Measurements from ENCODE around the gene MPC1. TPM values are rescaled to one million over a fixed set of nuclear protein-coding genes. Genes with fewer than 3 reads are reported as not detected.

MPC1 gene
- total RNA-seq, 2 donors from 2014 or later, result 93.7 to 144 TPM

- intact Hi-C loops (cut with DNase I), result no loop called here
- no peak overlapping the region for H3K4me3 ChIP-seq
- TF ChIP-seq, protein P1, sequence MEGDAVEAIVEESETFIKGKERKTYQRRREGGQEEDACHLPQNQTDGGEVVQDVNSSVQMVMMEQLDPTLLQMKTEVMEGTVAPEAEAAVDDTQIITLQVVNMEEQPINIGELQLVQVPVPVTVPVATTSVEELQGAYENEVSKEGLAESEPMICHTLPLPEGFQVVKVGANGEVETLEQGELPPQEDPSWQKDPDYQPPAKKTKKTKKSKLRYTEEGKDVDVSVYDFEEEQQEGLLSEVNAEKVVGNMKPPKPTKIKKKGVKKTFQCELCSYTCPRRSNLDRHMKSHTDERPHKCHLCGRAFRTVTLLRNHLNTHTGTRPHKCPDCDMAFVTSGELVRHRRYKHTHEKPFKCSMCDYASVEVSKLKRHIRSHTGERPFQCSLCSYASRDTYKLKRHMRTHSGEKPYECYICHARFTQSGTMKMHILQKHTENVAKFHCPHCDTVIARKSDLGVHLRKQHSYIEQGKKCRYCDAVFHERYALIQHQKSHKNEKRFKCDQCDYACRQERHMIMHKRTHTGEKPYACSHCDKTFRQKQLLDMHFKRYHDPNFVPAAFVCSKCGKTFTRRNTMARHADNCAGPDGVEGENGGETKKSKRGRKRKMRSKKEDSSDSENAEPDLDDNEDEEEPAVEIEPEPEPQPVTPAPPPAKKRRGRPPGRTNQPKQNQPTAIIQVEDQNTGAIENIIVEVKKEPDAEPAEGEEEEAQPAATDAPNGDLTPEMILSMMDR (IDR thresholded peaks at IDR 0.05), result no peak
- DNase-seq, result no peak
- H3K9ac ChIP-seq (ENCODE audit: low read depth in 2 of 2, low read length in 2 of 2), result no peak overlapping the region
- no peak overlapping the region for H3K27ac ChIP-seq
- H3K27me3 ChIP-seq, result no peaks in the 10 kb centered on the region
- H3K9me3 ChIP-seq, result no peaks in the 10 kb centered on the region
- H3K4me1 ChIP-seq, result no peaks in the 10 kb centered on the region
- H3K36me3 ChIP-seq, result no peaks in the 10 kb centered on the region
Observed at GRCh38 chr6:166418691-166419143, 36.0 kb upstream of the MPC1 start.

DNA sequence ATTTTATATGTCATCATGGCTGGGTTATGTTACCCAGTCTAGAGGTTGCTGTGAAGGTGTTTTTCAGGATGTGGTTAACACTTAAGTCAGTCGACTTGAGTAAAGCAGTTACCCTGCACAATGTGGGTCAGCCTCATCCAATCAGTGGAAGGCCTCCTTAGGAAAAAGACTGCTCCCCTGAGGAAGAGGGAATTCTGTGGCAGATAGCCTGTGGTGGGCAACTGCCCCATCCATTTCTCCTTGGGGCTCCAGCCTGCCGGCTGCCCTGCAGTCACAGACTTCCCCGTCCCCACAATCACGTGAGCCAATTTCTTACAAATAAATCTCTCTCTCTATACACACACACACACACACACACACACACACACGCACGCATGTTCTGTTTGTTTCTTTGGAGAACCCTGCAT is 34.5 kb upstream of the MPC1 start:
- no peaks in the 10 kb centered on the region for H3K9me3 ChIP-seq
- DNase-seq, result no peak
- H3K4me1 ChIP-seq, result no peaks in the 10 kb centered on the region
- no peak overlapping the region for H3K9ac ChIP-seq (ENCODE audit: low read depth in 2 of 2, low read length in 2 of 2)
- H3K27me3 ChIP-seq, result no peaks in the 10 kb centered on the region
- no peak overlapping the region for H3K27ac ChIP-seq
- intact Hi-C loops (cut with DNase I), result no loop called here
- no peaks in the 10 kb centered on the region for H3K36me3 ChIP-seq
- H3K4me3 ChIP-seq, result no peak overlapping the region
- TF ChIP-seq, protein P1 (IDR thresholded peaks at IDR 0.05), result no peak

GRCh38 chr6:166415833-166416347 is 33.1 kb upstream of the MPC1 start:
- TF ChIP-seq, protein P1 (IDR thresholded peaks at IDR 0.05), result no peak
- Histone ChIP-seq H3K36me3 (no peaks in the 10 kb centered on the region), H3K27ac (no peak overlapping the region)

DNA sequence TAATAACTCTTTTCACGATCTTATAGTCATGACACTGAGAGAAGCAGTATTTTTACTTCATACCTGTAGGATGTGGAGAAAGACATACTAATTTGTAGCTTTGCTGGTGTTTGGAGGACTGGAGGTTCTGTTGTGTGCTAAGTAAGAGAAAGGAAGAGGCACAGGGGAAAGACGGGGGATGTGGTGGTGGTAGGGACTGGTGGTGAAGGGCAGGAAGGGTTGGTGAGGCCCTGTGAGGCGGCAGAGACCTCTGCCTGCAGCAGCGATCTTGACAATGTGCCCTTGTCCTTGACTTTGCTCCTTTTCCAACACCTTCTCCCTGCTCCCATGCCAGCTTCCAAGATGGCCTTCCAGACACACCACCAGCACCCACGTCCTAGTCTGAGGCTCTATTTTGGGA is 32.6 kb upstream of the MPC1 start:
- H3K4me1 ChIP-seq, result no peaks in the 10 kb centered on the region
- TF ChIP-seq, protein P1 (IDR thresholded peaks at IDR 0.05), result no peak
- H3K9me3 ChIP-seq, result no peaks in the 10 kb centered on the region
- H3K9ac ChIP-seq (ENCODE audit: low read depth in 2 of 2, low read length in 2 of 2), result no peak overlapping the region
- no peak overlapping the region for H3K4me3 ChIP-seq
- no peak for DNase-seq
- intact Hi-C loops (cut with DNase I), result no loop called here
- H3K27me3 ChIP-seq, result no peaks in the 10 kb centered on the region
- H3K36me3 ChIP-seq, result no peaks in the 10 kb centered on the region
- H3K27ac ChIP-seq, result no peak overlapping the region

More at GRCh38 chr6:166415833-166416347, 33.1 kb upstream of the MPC1 start:
- no peaks in the 10 kb centered on the region for H3K4me1 ChIP-seq
- no peaks in the 10 kb centered on the region for H3K9me3 ChIP-seq
- no peak for DNase-seq
- H3K27me3 ChIP-seq, result no peaks in the 10 kb centered on the region
- intact Hi-C loops (cut with DNase I), result no loop called here
- no peak overlapping the region for H3K9ac ChIP-seq (ENCODE audit: low read depth in 2 of 2, low read length in 2 of 2)
- H3K4me3 ChIP-seq, result no peak overlapping the region

DNA sequence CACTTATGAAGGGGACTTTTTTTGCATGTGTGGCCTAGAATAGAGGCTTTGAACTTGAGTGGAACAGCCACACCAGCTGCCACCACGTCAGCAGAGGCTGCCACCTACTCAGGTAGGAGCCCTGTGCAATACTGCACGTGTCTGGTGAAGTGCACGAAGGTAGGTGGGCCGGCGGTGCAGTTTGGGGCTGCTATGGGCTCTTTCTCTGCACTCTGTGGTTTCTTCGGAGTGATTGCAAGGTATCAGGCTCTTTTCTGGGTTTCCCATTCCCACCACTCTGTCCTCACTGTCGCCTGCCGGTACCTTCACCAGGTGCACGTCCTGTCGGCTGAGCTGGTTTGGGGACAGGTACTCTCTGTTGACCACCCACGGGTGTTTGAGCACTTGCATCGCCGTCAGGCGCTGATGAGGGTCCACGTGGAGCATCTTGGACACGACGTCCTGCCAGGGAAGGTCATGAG is 30.8 kb upstream of the MPC1 start:
- TF ChIP-seq, protein P1 (IDR thresholded peaks at IDR 0.05), result no peak
- Histone ChIP-seq H3K27me3 (no peaks in the 10 kb centered on the region), H3K36me3 (no peaks in the 10 kb centered on the region), H3K4me1 (no peaks in the 10 kb centered on the region), H3K27ac (no peak overlapping the region), H3K9ac (ENCODE audit: low read depth in 2 of 2, low read length in 2 of 2) (no peak overlapping the region), H3K4me3 (no peak overlapping the region), H3K9me3 (no peaks in the 10 kb centered on the region)
- DNase-seq, result no peak
- intact Hi-C loops (cut with DNase I), result no loop called here

All from colonic mucosa (tissue), 4 donors.